Measurements from ENCODE around the gene RAD52. TPM values are rescaled to one million over a fixed set of nuclear protein-coding genes. Genes with fewer than 3 reads are reported as not detected.

The RAD52 gene
- polyA plus RNA-seq = 27.9 TPM
- long read RNA-seq, donor 1 = 0 reads
- long read RNA-seq, donor 2, partial matches to known transcripts = 0 of 3 reads
- long read RNA-seq, donor 2, other reads (novel, unspliced or antisense) = 0 of 3 reads
- long read RNA-seq, donor 3 = 0 reads
- long read RNA-seq, donor 4 = 0 reads
- long read RNA-seq, donor 5, partial matches to known transcripts = 0 of 1 reads
- long read RNA-seq, donor 5, other reads (novel, unspliced or antisense) = 0 of 1 reads
- long read RNA-seq, donor 6, partial matches to known transcripts = 0 of 5 reads
- long read RNA-seq, donor 6, other reads (novel, unspliced or antisense) = 0 of 5 reads
- long read RNA-seq, donor 7, partial matches to known transcripts = 0 of 3 reads
- long read RNA-seq, donor 7, other reads (novel, unspliced or antisense) = 0 of 3 reads
- long read RNA-seq, donor 8, partial matches to known transcripts = 0 of 2 reads
- long read RNA-seq, donor 8, other reads (novel, unspliced or antisense) = 0 of 2 reads
- long read RNA-seq, donor 9, partial matches to known transcripts = 0 of 2 reads
- long read RNA-seq, donor 9, other reads (novel, unspliced or antisense) = 0 of 2 reads
- long read RNA-seq, donor 10, transcript RAD52-213 (2 exons, 399 nt) = major isoform, 5 of 5 reads
- long read RNA-seq, donor 10, partial matches to known transcripts = 0 of 5 reads
- long read RNA-seq, donor 10, other reads (novel, unspliced or antisense) = 0 of 5 reads
- long read RNA-seq, donor 11, partial matches to known transcripts = 0 of 1 reads
- long read RNA-seq, donor 11, other reads (novel, unspliced or antisense) = 0 of 1 reads

DNA sequence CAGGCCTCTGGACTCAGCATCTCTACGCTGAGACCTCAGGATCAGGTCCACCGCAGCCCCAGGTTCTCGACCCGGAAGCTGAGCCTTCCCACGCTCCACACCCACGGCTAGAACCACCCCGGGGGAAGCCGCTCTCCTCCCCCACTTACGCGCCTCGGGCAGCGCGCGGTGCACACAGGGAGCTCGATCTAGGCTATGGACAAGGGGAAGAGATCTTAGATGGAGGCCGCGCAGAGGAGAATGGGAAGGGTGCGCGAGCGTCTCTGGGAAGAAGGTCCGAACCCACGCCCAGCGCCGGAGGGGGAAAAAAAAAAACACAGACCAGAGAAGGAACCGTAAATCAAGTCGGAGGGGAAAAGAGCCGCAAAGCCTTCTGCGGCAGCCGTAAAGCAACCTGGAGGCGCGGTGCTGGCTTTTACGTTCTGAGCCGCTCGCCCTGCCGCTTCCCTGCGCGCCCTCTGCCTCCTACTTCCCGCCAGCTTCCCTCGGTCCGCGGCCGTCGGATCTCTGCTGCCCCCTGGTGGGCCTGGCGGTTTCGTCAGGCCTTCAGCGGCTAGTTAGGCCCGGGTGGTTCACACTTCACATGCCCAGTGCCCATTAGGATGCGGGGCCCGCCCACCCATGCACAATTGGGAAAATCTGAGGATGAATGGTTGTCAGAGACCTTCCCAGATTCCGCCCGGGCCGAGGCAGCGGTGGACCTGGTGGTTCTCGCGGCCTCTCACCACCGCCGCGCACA is at the start of gene RAD52:
RAD52 (minus strand) TSS at position 242 of the 739 bp plus-strand sequence. CDS start 16,636 bp downstream, outside the sequence.
- WGBS (ENCODE audit: insufficient coverage, low lambda C conversion rate) = no CpG with 5 or more reads among the region's 58 CpGs
- peaks cover 13% of the 10 kb centered on the region for H3K4me1 ChIP-seq (ENCODE audit: control insufficient read depth, insufficient read depth, low read length)

GRCh38 chr12:998020-998874 is 48.8 kb upstream of the RAD52 start:
- H3K27ac ChIP-seq (ENCODE audit: low read length) = no peak overlapping the region
- peak; percentile 40 to 72 for DNase-seq
- H3K36me3 ChIP-seq (ENCODE audit: control insufficient read depth, insufficient read depth, low read length) = peaks cover 5% of the 10 kb centered on the region
- H3K4me1 ChIP-seq (ENCODE audit: control insufficient read depth, insufficient read depth, low read length) = peaks cover 2% of the 10 kb centered on the region
- WGBS (ENCODE audit: insufficient coverage, low lambda C conversion rate) = no CpG with 5 or more reads among the region's 6 CpGs
- no peak overlapping the region for H3K4me3 ChIP-seq (ENCODE audit: low read length)
- H3K27me3 ChIP-seq (ENCODE audit: control insufficient read depth, insufficient read depth, low read length) = no peaks in the 10 kb centered on the region
- H3K9me3 ChIP-seq (ENCODE audit: control insufficient read depth, low read depth, low read length) = no peaks in the 10 kb centered on the region

More for the DNA sequence above, at the start of gene RAD52:
- H3K9me3 ChIP-seq (ENCODE audit: control insufficient read depth, low read depth, low read length) = no peaks in the 10 kb centered on the region
- no peaks in the 10 kb centered on the region for H3K27me3 ChIP-seq (ENCODE audit: control insufficient read depth, insufficient read depth, low read length)
- H3K36me3 ChIP-seq (ENCODE audit: control insufficient read depth, insufficient read depth, low read length) = peaks cover 1% of the 10 kb centered on the region
- peak within 1 kb of the TSS; percentile 88 for H3K27ac ChIP-seq (ENCODE audit: low read length)
- peak within 1 kb of the TSS; percentile 78 for H3K4me3 ChIP-seq (ENCODE audit: low read length)
- DNase-seq = peak; percentile 99 to 100

GRCh38 chr12:997505-997904 is 48.0 kb upstream of the RAD52 start:
- WGBS (ENCODE audit: insufficient coverage, low lambda C conversion rate) = 100% methylated on average over 1 of the region's 1 CpG
- H3K27me3 ChIP-seq (ENCODE audit: control insufficient read depth, insufficient read depth, low read length) = no peaks in the 10 kb centered on the region
- H3K4me3 ChIP-seq (ENCODE audit: low read length) = no peak overlapping the region
- H3K9me3 ChIP-seq (ENCODE audit: control insufficient read depth, low read depth, low read length) = no peaks in the 10 kb centered on the region
- H3K27ac ChIP-seq (ENCODE audit: low read length) = no peak overlapping the region
- peaks cover 5% of the 10 kb centered on the region for H3K36me3 ChIP-seq (ENCODE audit: control insufficient read depth, insufficient read depth, low read length)
- DNase-seq = no peak
- peaks cover 2% of the 10 kb centered on the region for H3K4me1 ChIP-seq (ENCODE audit: control insufficient read depth, insufficient read depth, low read length)

- Histone ChIP-seq H3K27me3 (ENCODE audit: control insufficient read depth, insufficient read depth, low read length) (no peaks in the 10 kb centered on the region), H3K36me3 (ENCODE audit: control insufficient read depth, insufficient read depth, low read length) (peaks cover 5% of the 10 kb centered on the region), H3K4me3 (ENCODE audit: low read length) (no peak overlapping the region), H3K4me1 (ENCODE audit: control insufficient read depth, insufficient read depth, low read length) (peaks cover 5% of the 10 kb centered on the region), H3K27ac (ENCODE audit: low read length) (no peak overlapping the region), H3K9me3 (ENCODE audit: control insufficient read depth, low read depth, low read length) (no peaks in the 10 kb centered on the region)
- no CpG with 5 or more reads among the region's 4 CpGs for WGBS (ENCODE audit: insufficient coverage, low lambda C conversion rate)
- DNase-seq = no peak
Observed at GRCh38 chr12:996881-997280, 47.4 kb upstream of the RAD52 start.

DNA sequence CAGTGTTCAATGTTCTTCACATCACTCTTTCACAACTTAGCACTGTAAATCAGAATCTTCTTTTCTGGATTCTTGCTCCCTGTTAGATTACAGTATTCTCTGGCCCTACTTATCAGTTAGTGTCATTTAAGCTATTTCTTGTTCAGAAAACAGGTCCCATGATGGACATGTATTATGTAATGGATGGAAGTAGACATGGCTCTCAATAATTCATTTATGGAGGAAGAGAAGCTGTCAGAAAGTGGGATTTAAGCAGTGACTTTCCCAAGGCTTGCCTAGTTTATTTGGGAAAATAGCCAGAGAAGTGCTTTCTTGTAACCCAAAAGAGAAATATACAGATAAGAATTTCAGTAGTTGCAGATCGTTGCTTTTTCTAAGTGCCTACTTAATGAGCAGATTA is 43.2 kb upstream of the RAD52 start:
- peaks cover 2% of the 10 kb centered on the region for H3K9me3 ChIP-seq (ENCODE audit: control insufficient read depth, low read depth, low read length)
- WGBS (ENCODE audit: insufficient coverage, low lambda C conversion rate) = no CpG with 5 or more reads among the region's 1 CpG
- no peaks in the 10 kb centered on the region for H3K27me3 ChIP-seq (ENCODE audit: control insufficient read depth, insufficient read depth, low read length)
- H3K27ac ChIP-seq (ENCODE audit: low read length) = no peak overlapping the region
- peaks cover 6% of the 10 kb centered on the region for H3K4me1 ChIP-seq (ENCODE audit: control insufficient read depth, insufficient read depth, low read length)
- H3K36me3 ChIP-seq (ENCODE audit: control insufficient read depth, insufficient read depth, low read length) = no peaks in the 10 kb centered on the region
- peak in 1 of 2 donors; percentile 23 for DNase-seq
- no peak overlapping the region for H3K4me3 ChIP-seq (ENCODE audit: low read length)

DNA sequence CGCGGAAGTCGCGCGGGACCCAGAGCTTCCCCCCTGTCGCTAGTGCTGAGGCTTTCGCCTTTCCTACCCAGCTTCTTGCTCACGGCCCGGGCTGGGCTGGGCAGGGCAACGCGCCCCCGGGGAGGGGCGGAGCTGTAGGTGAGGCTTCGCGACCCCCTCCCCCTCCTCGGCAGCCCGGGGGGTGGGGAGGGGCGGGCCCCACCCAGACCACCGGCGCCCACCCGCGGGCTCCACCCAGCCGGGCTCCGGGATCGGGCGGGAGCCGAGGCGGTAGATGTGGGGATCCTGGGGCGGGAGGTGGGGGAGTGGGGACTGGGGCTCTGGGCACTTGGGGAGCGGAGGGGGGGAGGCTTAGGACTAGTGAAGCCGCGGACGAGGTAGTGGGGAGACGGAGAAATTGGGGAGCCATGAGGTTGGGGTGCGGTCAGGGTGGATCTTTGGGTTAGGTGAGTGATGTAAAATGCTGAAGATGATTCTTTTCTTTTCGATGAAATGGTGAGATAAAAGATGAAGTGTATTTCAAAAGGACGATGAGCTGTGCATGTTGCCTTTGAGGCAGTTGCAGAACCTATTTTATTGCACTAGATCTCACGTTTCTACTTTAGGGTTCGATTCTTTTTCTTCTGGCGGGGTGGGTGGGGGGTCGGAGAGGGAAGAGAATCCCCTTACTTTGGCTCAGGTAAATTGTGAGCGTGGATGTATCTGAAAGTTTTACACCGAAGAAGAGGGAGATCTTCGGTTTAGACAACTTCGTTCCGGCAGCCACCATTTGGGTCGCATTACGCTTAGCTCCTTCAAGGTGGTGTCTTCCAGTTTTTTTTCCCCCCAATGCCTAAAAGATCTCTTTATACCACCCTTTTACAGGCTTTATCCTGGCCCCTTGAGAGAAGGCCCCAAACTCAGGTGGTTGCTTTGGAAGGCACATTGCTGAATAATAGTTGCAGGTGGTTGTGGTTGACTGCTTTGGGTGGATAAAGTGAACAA is 42.1 kb upstream of the RAD52 start:
- Histone ChIP-seq H3K4me3 (ENCODE audit: low read length) (peak overlapping the region; percentile 73), H3K36me3 (ENCODE audit: control insufficient read depth, insufficient read depth, low read length) (no peaks in the 10 kb centered on the region), H3K27me3 (ENCODE audit: control insufficient read depth, insufficient read depth, low read length) (no peaks in the 10 kb centered on the region), H3K9me3 (ENCODE audit: control insufficient read depth, low read depth, low read length) (peaks cover 2% of the 10 kb centered on the region), H3K27ac (ENCODE audit: low read length) (peak overlapping the region; percentile 85), H3K4me1 (ENCODE audit: control insufficient read depth, insufficient read depth, low read length) (peaks cover 6% of the 10 kb centered on the region)
- 0% methylated on average over 1 of the region's 48 CpGs for WGBS (ENCODE audit: insufficient coverage, low lambda C conversion rate)
- peak; percentile 31 to 46 for DNase-seq

GRCh38 chr12:990661-991349 is 41.3 kb upstream of the RAD52 start, which contains the start of gene ERC1:
Gene ERC1 (plus strand): TSS chr12:991223. CDS start chr12:1027904, 36,681 bp downstream.
- Histone ChIP-seq H3K36me3 (ENCODE audit: control insufficient read depth, insufficient read depth, low read length) (no peaks in the 10 kb centered on the region), H3K4me3 (ENCODE audit: low read length) (peak within 1 kb of the TSS; percentile 79), H3K9me3 (ENCODE audit: control insufficient read depth, low read depth, low read length) (peaks cover 2% of the 10 kb centered on the region), H3K4me1 (ENCODE audit: control insufficient read depth, insufficient read depth, low read length) (peaks cover 6% of the 10 kb centered on the region), H3K27ac (ENCODE audit: low read length) (peak within 1 kb of the TSS; percentile 92), H3K27me3 (ENCODE audit: control insufficient read depth, insufficient read depth, low read length) (no peaks in the 10 kb centered on the region)
- DNase-seq = peak; percentile 80 to 89
- WGBS (ENCODE audit: insufficient coverage, low lambda C conversion rate) = no CpG with 5 or more reads among the region's 87 CpGs

GRCh38 chr12:989751-990660 is 40.5 kb upstream of the RAD52 start:
- H3K9me3 ChIP-seq (ENCODE audit: control insufficient read depth, low read depth, low read length) = peaks cover 2% of the 10 kb centered on the region
- 40% methylated on average over 2 of the region's 40 CpGs for WGBS (ENCODE audit: insufficient coverage, low lambda C conversion rate)
- peaks cover 6% of the 10 kb centered on the region for H3K4me1 ChIP-seq (ENCODE audit: control insufficient read depth, insufficient read depth, low read length)
- no peaks in the 10 kb centered on the region for H3K36me3 ChIP-seq (ENCODE audit: control insufficient read depth, insufficient read depth, low read length)
- peak; percentile 37 to 57 for DNase-seq
- H3K4me3 ChIP-seq (ENCODE audit: low read length) = peak overlapping the region; percentile 79
- peak overlapping the region; percentile 92 for H3K27ac ChIP-seq (ENCODE audit: low read length)
- no peaks in the 10 kb centered on the region for H3K27me3 ChIP-seq (ENCODE audit: control insufficient read depth, insufficient read depth, low read length)
